GDM1 (cell line): ENCODE data around the gene ULK3.

Experiments used
- DNase-seq: peaks from one replicate; lab custom pipeline; 2025; lab: John Stamatoyannopoulos, UW

Gene ULK3

GRCh38 chr15:74868059-74868458 lies 25.1 kb upstream of the ULK3 start:
- DNase-seq = peak; percentile 95

- no peak for DNase-seq
Observed at GRCh38 chr15:74867466-74868038, 24.6 kb upstream of the ULK3 start.

DNA sequence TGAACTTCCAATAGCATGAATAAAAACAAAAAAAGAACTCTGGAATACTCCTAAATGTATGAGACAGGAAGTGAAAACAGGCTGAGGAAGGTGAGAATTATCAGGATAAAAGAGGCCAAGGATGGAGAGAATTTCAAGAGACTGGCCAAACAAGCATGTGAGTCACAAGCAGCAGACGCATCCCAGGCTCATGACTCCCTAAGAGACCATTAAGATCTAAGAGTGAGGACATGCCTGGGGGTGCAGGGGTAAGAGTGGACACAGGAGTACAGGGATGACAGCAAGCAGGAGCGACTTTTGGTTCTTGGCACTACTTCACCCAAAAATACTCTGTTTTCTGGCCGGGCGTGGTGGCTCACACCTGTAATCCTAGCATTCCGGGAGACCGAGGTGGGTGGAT lies 23.1 kb upstream of the ULK3 start:
- no peak for DNase-seq

- no peak for DNase-seq
Observed at GRCh38 chr15:74865316-74865715, 22.4 kb upstream of the ULK3 start.

- DNase-seq = no peak
Observed at GRCh38 chr15:74864296-74864695, 21.3 kb upstream of the ULK3 start.

DNA sequence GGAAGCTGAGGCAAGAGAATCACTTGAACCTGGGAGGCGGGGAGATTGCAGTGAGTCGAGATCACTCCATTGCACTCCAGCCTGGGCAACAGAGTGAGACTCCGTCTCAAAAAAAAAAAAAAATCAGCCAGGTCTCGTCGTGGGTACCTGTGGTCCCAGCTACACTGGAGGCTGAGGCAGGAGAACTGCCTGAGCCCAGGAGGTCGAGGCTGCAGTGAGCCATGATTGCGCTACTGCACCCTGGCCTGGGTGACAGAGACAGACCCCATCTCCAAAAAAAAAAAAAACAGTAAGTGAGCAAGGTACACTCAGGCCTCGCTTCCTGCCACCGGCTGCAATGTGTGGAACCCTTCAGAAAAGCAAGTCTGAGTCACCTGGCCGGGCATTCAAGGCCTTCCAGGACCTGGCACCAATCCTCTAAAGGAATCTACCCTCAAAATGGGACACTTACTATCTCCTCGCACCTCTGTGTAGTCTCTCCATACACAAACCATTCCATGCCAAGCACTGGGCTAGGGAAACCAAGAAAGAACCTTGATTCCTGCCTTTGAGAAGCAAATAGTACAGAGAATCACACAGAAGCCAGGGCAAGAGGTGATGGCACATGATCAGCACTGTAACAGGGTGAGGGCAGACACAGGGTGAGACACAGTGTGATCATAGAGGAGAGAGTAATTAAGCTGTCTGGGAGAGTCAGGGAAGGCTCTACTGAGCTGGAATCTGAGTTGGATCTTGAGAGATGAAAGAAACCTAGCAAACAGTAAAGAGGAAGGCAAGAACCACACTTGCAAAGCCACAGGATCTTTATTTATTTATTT lies 20.5 kb upstream of the ULK3 start:
- no peak for DNase-seq

DNA sequence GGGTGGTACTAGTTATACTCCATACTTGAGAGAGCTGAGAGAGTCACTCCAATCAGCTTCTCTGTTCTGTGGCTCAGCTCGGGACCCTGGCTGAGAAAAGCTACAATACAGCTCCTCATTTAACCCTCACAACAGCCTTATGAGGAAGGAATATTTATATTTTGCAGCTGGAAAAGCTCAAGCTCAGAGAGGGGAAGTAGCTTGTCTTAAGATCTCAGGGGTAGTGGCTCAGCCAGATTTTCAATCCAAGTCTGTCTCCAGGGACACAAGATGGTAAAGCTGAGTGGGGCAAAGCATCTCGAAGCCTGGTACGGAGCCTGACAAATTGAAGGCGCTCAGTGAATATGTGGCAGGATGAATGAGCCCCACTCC lies 15.4 kb upstream of the ULK3 start:
- DNase-seq = no peak

- DNase-seq = no peak
Observed at GRCh38 chr15:74857671-74858368, 14.9 kb upstream of the ULK3 start.

- no peak for DNase-seq
Observed at GRCh38 chr15:74857082-74857655, 14.2 kb upstream of the ULK3 start.

- DNase-seq = no peak
Observed at GRCh38 chr15:74856537-74856936, 13.6 kb upstream of the ULK3 start.

DNA sequence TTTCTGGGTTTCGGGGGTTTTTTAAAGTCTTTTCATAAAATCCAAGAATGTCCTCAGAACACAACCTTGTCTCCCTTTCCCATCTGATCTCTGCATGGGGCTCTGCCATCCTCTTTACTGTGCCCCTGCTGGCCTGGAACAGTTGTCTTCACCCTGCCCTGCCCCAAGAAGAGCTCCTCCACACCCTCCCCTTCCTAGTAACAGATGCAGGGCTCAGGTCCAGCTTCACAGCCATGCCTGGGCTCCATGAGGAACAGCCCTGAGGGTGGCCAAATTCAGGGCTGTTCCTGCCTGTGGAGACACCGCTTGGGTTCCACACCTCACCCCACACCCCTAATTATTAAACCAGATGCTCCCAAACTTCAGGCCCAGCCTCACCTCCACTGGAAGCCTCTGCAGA lies 12.9 kb upstream of the ULK3 start:
- DNase-seq = no peak

DNA sequence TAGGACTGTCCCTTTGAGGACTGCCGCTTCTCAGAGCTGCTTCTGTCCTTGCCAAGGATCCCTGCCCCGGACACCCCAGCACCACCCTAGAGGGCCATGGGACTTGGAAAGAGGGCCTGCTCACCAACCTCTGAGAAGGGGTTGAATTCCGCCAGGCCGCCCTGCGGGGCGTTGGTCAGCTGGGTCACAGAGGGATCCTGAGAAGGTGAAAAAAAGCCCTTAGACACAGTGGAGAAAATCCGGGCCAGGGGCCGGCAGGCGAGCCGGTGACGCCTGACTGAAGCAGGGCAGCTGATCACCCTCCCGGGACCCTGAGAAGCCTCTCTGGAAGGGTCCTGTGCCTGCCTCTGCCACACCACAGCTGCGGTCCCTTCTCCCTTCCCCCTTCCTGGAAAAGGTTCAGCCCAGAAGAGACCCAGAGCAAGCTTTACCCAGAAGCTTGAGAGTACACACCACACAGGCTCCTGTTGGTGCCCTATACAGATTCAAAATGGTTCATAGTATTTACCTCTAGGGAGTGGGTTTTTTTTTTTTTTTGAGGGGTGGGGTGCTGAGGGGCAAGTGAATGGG lies 11.6 kb upstream of the ULK3 start:
- no peak for DNase-seq

DNA sequence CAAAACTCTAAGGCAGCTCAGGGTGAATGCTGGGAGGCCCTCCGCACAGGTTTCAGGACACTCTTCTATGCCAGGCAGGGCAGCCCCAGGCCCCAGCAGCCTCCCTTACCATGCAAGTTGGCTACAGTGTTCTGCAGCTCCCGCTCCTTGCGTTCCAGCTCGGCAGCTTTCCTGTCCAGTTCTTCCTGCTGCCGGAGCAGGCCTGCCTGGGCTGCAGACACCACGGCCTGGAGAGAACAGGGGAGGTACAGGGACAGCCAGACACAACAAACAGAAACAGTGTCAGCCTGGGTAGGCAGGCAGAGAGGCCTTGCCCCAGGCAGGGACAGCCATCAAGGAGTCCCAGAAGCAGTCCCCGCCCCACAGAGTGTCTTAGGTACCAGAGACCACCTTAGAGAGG lies 9.0 kb upstream of the ULK3 start:
- no peak for DNase-seq

- no peak for DNase-seq
Observed at GRCh38 chr15:74850393-74850792, 7.4 kb upstream of the ULK3 start.

DNA sequence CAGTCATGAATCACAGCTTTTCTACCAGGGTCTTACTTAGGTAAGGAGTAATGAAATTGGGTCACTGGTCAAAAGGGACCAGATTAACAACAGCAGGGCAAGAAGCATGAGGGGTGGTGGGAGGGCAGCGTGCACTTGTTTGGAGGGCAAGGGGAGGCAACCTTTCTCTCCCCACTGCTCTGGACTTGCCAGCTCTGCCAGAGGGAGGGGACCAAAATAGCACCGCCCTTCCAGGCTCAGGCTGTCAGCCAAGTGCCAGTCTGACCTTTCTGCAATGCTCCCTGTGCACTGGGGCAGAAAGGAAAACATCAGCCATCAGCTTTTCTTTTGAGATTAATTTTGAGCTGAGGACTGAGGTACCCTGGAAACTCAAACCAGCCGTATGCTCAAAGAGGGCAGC lies 4.5 kb upstream of the ULK3 start:
- DNase-seq = no peak

- no peak for DNase-seq
Observed at GRCh38 chr15:74845581-74845980, 2.6 kb upstream of the ULK3 start.

GRCh38 chr15:74845208-74845568 lies 2.2 kb upstream of the ULK3 start:
- peak; percentile 19 for DNase-seq

DNA sequence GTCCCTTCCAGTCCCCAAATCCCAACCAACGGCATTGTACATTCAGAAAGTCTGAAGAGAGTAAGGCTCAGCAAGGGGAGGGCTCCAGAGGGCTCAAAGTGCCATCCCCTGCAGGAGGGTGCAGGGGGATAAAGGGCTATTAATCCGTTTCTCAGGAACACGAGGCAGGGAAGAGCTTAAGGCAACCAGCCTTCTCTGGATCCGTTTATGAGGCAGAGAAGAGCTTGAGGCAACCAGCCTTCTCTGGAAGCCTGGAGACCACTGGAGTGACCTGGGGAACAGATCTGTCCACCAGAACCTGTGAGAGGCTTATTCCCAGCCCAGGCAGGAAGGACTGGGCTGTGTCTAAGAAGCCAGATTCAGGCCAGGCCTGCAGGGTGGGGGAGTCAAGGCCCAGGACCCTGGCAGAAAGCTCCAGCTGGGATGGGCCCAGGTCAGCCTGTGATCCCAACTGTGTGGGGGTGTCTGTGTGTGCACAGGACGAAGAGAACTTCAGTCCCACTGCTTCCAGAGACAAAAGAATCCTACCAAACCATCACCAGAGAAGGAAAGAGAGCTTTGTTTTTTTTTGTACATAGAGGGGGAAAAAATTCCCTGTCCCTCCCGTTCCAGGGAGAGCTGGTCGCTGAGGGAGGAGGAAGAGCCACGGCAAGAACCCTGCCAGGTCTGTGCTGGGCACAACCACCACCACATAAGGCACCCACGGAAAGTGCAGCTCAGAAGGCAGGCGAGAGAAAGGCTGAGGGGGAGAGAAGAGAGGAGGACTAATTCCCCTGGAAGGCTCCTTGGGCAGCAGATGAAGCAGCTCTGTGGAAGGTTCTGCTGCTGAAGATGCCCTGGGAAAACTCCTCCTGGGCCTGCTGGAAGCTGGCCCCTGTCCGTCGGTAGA lies 1.6 kb upstream of the ULK3 start:
- no peak for DNase-seq

- no peak for DNase-seq
Observed at GRCh38 chr15:74843891-74844299, 939 bp upstream of the ULK3 start.

DNA sequence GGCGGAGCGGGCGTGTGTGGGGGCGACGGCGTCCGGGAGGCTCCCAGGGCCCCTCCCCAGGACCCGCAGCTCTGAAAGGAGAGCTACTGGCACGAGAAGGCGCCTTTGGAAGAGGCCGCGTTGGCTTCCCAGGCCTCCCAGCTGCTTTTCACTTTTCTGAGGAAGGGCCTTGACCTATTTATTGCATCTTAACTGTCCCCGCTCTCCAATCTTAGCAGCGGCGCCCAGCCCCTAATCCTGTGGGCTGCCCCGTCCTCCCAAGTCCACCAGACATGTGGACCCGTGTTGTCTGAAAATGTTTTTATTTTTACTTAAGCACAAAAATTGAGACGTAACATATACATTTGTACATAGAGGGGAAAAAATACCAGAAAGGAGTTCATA lies 481 bp upstream of the ULK3 start:
- no peak for DNase-seq

GRCh38 chr15:74841891-74842373 lies 1.0 kb downstream of the ULK3 start:
- no peak for DNase-seq
